HG03520 (cell line): ENCODE data around the gene GRAMD4.
"Not testable (repeated sequence)": the region's sequence is repeated elsewhere in the genome, so short reads cannot be mapped to it uniquely, and the experiment has no call there.

ENCODE experiments used
- ATAC-seq: cut with Tn5 transposase; IDR thresholded peaks from one replicate; pipeline ENCODE4 v1.9.1; 2021; ENCODE audit warnings: mild to moderate bottlenecking, moderate library complexity; ENCODE audit not compliant: unreplicated experiment

Gene GRAMD4

GRCh38 chr22:46634973-46635685, 14.9 kb downstream of the GRAMD4 start:
- ATAC-seq, result not testable (repeated sequence)

- ATAC-seq, result no peak
These were observed 15.6 kb downstream of the GRAMD4 start for GRCh38 chr22:46635756-46636155.

DNA sequence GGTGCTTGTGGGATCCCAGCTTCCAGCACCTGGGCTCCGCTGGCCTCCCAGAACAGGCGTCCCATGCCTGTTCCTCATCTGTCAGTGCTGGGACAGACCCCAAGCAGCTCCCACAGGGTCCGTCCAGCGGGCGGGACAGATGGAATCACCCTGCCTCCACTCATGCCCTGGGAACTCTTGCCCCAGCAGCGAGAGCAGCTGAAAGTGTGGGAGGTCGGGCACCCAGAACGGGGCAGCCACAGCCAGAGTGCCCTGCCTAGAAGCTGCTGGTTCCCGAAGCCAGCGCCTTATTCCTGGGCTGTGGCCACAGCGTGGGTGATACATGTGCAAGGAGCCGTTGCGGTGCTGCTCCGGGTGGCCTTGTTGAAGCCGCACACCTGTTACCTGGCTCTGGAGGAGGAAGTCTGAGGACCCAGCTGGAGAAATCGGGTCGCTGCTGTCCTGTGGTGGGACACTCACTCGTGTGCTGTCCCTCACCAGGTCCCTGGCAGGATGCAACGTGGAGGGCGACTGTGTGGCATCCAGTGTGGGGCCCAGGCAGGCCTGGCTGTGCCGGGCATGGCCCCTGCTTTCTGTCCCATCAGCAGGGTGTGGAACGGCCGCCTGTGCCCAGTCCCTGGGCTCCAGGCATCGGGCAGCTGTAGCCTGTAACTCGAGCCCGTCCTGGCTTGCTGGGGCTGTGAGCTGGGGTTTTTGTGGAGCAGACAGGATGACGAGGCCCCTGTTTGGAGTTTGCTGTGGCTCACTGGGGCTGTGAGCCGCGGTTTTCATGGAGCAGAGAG, 16.2 kb downstream of the GRAMD4 start:
- no peak for ATAC-seq

- no peak for ATAC-seq
These were observed 17.8 kb downstream of the GRAMD4 start for GRCh38 chr22:46637711-46638600.

DNA sequence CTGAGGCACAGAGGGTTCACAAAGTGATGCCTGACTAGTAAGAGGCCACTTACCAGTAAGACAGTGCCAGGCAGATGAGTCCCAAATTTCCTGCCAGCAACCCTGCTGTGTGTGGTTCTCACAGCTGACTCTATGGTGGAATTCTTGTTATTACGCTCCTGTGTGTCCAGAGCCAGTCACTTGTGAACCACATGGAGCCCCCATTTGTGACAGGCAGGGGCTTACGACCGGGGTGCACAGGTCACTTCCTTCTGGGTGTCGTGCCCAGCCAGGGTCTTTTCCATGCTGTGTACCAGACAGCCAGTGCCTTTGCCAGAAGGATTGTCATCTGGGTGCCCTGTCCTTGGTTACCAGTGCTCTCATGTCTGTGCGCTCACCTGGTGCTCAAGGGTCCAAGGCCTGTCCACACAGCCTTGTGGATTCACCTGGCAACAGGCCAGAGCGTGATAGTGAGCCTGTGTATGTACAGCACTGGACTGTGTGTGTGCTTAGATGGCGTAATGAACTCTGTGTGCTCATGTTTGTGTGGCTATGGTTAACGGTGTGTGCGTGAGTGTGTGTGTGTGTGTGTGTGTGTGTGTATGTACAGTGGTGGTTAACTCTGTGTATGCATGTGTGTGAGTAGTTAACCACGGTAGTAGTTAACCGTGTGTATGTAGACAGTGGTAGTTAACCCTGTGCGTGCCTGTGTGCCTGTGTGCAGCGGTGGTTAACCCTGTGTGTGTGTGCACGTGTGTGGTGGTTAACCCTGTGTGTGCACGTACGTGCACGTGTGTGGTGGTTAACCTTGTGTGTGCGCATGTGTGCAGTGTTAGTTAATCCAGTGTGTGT, 18.6 kb downstream of the GRAMD4 start:
- no peak for ATAC-seq

DNA sequence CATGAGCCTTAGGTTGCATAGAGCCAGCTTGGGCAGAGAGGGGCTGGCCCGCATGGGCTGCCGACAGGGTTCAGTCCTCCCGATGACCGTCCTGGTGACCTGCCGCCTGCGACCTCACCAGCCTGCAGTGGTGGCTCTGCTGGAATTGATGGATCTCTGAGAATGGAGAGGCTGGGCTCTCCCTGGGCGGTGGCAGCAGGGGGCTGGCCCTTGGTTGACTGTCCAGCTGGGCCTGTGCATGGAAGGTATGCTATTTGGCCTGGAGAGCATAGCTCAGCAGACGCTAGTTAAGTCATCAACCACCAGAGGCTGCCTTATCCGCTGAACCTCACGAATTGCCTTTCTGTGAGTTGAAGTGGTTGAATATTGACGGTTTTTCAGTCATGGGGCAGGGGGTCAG, 19.7 kb downstream of the GRAMD4 start:
- ATAC-seq, result no peak

- ATAC-seq, result no peak
These were observed 20.3 kb downstream of the GRAMD4 start for GRCh38 chr22:46640293-46641055.

DNA sequence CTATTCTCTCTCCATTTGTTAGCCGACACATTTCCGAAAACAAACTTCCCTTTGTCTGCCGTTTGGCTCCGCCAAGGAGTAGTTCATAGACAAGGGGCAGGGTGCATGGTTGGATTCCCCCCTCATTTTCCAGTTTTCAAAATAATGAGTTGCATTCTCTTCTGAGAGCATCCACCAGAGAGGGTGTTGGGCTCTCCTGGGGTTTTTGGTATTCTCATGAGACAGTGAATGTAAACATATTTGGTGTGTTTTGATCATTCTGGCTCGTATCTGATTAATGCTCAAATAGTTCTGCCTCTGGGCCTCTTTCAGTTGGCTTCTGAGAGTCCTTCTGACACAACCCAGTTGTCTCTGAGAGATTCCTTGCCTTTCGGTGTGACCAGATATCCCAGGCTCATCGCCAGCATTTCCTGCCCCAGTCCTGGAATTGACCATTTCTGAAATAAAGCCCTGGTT, 21.7 kb downstream of the GRAMD4 start:
- ATAC-seq, result no peak

DNA sequence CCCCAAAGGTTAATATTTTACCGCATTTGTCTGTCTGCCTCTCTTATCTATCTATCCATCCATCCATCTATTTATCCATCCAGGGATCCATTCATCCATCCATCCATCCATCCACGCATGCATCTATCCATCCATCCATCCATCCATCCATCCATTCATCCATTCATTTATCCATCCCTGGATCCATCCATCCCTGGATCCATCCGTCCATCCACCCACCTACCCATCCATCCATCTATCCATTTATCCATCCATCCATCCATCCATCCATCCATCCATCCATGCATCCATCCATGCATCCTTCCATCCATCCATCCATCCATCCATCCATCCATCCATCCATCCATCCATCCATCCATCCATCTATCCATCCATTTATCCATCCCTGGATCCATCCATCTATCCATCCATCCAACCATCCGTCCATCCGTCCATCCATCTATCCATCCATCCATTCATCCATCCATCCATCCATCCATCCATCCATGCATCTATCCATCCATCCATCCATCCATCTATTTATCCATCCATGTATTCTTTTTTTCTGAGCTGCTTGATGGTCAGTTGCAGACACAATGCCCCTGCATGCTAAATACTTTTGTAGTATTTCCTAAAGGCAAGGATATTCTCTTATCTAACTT, 22.8 kb downstream of the GRAMD4 start:
- not testable (repeated sequence) for ATAC-seq

DNA sequence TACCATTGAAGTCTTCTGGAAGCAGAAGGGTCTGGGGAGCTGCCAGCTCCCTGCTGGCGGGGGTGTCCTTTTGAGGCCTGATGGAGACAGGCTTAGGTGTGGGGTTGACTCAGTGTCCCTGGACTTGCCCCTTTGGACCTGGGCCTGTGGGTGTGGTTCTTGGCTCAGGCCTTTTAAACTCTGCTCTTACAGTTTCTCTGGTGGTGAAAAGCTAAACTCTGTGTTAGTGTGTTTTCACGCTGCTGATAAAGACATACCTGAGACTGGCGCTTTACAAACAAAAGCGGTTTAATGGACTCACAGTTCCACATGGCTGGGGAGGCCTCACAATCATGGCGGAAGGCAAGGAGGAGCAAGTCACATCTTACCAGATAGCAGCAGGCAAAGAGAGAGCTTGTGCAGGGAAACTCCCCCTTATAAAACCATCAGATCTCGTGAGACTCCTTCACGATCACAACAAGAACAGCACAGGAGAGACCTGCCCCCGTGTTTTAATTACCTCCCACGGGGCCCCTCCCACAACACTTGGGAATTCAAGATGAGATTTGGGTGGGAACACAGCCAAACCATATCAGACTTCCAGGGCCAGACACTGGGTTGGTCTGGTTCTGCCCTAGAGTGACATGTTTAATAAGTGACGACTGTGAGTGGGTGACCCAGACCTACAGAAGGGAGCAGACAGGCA, 26.5 kb downstream of the GRAMD4 start:
- ATAC-seq, result no peak

- not testable (repeated sequence) for ATAC-seq
These were observed 28.1 kb downstream of the GRAMD4 start for GRCh38 chr22:46648225-46648820.

DNA sequence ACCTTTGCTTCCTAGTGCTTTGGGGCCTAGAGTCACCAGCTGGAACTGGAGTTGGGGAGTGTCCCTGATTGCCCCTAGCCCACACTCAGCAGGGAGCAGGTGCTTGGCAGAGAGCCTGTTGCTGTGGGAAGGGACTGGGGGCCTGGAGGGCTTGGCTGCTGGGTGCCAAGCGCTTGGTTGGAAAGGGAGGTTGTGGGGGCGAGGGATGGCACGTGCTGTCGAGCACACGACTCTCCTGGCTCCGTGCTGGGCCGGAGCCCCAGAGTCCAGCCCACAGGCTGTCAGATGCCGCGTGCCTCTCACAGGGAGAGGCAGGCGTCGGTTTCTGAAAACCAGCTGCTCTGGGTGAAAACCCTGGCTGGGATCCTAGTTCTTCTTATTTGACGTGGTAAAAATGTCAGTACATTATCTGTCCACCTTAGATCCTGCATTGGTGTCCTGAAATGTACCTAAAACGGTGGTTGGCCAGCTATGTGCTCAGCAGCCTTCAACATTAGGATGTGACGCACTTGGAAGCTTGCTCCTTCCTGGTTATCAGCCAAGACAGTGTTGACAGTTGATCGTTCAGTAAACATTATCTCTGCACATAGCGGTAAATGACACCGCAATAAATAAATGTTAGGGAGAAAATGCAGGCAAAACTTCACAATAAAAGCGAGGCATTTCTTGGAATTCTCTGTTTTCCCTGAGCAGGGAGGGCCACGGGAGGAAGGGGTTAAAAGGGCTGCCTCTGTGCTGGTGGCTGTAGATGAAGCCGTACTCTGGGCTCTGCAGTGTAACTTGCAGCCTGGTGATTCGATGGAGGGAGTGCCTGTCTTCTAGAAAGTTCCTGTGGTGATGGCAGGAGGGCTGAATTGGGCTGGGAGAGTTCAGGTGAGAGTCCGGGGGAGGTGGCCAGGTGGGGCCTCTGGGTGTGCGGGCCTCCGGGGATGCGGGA, 29.2 kb downstream of the GRAMD4 start:
- no peak for ATAC-seq

DNA sequence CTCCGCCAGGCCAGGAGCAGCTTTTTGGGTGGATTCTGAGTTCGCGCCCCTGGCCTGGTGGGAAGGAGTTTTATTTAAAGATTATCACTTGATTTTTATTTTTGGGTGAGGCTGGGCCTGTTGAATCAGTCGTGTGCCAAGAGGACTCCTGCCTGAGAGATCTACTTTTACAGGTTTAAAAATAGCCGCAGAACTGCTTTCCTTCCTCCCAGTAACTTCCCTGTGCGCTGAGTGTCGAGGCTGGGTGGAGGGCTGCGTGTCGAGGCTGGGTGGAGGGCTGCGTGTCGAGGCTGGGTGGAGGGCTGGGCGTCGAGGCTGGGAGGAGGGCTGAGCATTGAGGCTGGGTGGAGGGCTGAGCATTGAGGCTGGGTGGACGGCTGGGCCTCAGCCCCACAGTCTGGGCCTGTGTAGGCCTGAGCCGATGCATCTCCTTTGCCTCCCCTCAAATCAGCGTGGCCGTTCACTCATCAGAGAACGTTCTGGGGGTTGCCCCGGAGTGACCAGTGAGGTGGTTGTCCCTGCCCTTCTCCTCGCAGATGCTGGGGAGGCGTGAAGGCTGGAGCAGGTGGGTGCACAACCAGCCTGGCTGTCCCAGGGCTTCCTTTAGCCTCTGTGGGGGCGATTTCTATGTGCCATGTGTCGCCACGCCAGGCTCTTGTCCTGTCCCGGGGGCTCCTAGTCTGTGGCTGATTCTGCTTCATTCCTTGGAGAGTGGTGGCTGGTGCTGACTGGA, 30.1 kb downstream of the GRAMD4 start:
- no peak for ATAC-seq

- ATAC-seq, result no peak
These were observed 31.1 kb downstream of the GRAMD4 start for GRCh38 chr22:46651316-46651715.

DNA sequence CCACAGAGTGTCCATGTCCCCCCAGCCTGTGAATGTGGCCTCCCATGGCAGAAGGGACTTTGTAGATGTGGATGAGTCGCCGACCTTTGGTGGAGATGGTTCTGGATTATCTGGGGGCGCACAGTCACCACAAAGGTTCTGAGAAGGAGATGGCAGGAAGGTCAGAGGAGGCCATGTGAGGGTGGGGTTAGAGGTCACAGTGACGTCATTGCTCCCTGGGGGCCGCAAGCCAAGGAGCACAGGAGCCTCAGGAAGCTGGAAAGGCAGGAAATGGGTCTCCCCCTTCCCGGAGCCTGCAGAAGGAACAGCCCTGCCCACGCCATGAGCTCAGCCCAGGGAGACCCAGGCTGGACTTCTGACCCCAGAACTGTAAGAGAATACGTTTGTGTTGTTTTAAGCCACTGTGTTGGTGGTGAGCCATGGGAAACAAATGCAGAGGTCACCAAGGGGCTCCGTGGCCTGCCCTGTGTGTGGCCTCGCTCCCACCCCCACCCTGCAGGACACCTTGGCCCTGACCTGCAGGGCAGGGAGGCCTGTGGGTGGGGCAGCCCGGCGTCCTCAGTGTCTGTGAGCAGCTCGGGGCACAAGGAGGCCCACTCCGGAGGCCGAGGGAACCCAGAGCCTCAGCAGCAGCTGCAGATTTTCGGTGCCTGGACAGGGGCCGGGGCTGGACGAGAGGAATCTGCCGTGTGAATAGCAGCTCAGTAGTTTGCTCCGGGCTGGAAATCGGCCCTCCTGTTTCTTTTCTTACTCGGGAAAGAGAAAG, 32.1 kb downstream of the GRAMD4 start:
- no peak for ATAC-seq

GRCh38 chr22:46652847-46653331, 32.7 kb downstream of the GRAMD4 start:
- no peak for ATAC-seq
